Stimulated activated CD4-positive, alpha-beta T cell treated with anti-CD3 and anti-CD28 coated beads, Interleukin-2, amount 100 ng/mL, for 4 hours (primary cell): Measurements from ENCODE around the gene PDZD2.

Experiments used
- DNase-seq: peaks from one replicate; pipeline ENCODE4 v3.0.0-alpha.2; 2020; ENCODE audit warnings: low read depth

The PDZD2 gene

DNA sequence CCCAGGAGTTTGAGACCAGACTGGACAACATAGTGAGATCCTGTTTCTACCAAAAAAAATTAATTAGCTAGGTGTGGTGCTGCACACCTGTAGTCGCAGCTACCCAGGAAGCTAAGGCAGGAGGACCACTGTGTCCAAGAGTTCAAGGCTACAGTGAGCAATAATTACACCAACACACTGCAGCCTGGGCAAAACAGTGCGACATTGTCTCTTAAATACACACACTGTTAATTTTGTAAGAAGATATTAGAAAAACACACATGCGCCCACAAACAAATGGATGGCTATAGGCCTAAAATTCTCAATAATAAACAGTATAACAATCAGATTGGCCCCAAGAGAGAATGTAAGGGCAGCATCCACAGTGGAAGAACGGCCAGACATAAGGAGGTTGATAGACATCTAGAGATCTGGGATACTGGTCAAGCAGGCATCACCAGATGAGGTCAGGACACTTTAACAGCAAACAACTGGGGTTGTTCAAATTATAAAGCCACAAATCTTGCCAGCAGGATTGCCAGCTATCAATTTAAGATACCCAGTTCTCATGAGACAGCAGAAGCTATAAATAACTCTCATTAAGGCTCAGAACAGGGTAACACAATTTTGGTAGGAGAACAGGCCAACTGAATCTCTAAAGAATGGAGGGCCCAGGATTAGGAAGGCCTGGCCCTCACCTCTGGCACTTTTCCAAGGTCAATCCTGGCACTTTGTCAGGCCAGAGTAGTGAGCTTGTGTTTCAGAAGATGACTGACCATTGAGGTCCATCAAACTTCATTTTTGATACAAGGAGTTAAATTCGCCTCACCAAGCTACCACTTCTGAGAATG is 505.7 kb downstream of the PDZD2 start:
- DNase-seq: no peak

- no peak for DNase-seq
Observed at GRCh38 chr5:32145378-32145777, 506.4 kb downstream of the PDZD2 start.

- DNase-seq: no peak
Observed at GRCh38 chr5:32147236-32147635, 508.3 kb downstream of the PDZD2 start.

- DNase-seq: no peak
Observed at GRCh38 chr5:32147959-32148358, 509.0 kb downstream of the PDZD2 start.

DNA sequence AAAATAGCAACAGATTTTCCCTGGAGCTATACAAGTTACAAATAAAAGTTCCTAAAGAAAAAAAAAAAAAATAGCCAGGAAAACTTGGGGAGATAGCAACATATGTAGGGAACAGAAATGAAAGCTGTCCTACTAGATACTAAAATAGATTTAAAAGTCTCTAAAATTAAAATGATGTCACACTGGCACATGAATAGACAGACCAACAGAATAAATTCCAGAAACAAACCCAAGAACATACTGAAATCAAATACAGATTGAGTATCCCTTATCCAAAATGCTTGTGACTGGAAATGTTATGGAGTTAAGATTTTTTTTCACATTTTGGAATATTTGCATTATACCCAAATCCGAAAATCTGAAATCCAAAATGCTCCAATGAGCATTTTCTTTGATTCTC is 511.4 kb downstream of the PDZD2 start:
- no peak for DNase-seq

- no peak for DNase-seq
Observed at GRCh38 chr5:32151198-32151597, 512.3 kb downstream of the PDZD2 start.

GRCh38 chr5:32153723-32154122 is 514.8 kb downstream of the PDZD2 start:
- DNase-seq: no peak

- DNase-seq: no peak
Observed at GRCh38 chr5:32155211-32155610, 516.3 kb downstream of the PDZD2 start.

- no peak for DNase-seq
Observed at GRCh38 chr5:32156635-32157034, 517.7 kb downstream of the PDZD2 start.

- DNase-seq: no peak
Observed at GRCh38 chr5:32157078-32157477, 518.1 kb downstream of the PDZD2 start.

DNA sequence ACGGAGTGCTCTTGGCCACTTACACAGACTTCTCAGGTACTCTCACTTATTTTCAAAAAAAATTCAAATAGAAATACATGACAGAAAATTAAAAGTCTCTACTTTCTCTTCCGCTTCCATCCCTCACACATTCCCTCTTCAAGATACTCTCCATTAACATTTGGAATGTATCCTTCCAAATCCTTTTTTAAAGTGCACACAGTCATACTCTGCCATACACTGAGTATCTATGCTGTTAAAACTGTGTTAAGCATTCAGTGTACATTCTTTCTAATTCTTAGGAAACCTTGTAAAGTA is 519.7 kb downstream of the PDZD2 start:
- no peak for DNase-seq

DNA sequence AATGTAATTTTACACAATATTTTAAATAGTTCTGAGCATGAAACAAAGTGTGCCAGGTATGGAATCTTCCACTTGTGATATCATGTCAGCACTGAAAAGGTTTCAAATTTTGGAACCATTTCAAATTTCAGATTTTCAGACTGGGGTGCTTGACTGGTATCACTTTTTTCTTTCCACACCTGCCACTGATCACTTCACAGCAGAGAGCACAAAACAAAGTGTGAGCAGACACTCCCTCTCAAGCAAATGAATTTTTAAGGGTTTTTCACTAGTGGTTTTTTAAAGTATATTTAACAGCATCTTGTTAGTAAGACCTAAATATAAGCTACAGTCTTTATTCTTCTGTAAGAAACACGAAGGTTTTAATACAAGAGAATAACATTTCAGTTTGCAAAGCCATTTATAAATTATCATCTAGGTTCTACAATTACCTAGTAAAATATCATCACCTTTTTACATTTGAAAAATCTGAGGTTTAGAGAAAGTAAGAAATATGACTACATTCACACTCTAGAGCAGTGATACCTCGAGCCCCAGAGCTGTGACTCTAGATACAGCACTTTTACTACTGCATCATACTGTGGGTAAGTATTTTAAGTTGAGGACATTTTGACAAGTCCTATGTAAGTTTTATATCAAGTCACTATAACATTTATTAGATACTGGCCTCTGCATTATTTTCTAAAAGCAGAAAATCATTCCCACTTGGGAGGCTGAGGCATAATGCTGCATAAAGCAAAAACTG is 520.6 kb downstream of the PDZD2 start:
- no peak for DNase-seq

DNA sequence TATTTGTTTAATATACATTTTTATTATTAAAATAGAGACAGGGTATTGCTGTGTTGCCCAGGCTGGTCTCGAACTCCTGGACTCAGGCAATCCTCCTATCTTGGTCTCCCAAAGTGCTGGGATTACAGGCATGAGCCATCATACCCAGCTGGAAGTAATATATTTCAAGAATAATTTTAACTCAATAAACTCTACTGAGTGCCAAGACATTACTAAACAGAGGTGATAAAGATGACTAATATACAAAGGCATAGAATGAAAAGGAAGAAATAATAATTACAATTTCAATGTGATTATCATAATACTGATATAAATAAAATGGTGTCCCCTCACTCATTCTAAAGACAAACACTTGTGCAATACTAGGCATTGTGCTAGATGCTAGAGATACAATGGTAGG is 521.3 kb downstream of the PDZD2 start:
- DNase-seq: no peak
